ENCODE data around the gene DTWD1. TPM values are rescaled to one million over a fixed set of nuclear protein-coding genes. Genes with fewer than 3 reads are reported as not detected.

Gene DTWD1
- total and polyA plus RNA-seq, 2 donors (not counting 3 experiments of a cell fraction or from before 2014, with no cell fraction given), result 4.6 to 20.1 TPM

GRCh38 chr15:49645941-49646340, 25.1 kb downstream of the DTWD1 start:
- no TSS peak for BruUV-seq (replicated peaks)

More at GRCh38 chr15:49645941-49646340, 25.1 kb downstream of the DTWD1 start:
- DNase-seq (ENCODE audit: low read depth, low spot score), result peak; percentile 24
- Histone ChIP-seq H3K9me3 (replicated peaks; ENCODE audit: control insufficient read depth, insufficient read depth, low read length) (no peaks in the 10 kb centered on the region), H3K36me3 (ENCODE audit: control insufficient read depth in 2 of 2, extremely low read depth in 1 of 2, insufficient read depth in 2 of 2, low read length in 2 of 2) (no peaks in the 10 kb centered on the region), H3K27me3 (ENCODE audit: control insufficient read depth in 2 of 2, insufficient read depth in 2 of 2, low read length in 2 of 2) (no peaks in the 10 kb centered on the region), H3K4me1 (ENCODE audit: control insufficient read depth, extremely low read depth, insufficient read depth, low read length) (no peaks in the 10 kb centered on the region), H3K4me3 (replicated peaks in 1 of 3; ENCODE audit: insufficient read depth in 1 of 3, low read depth in 1 of 3, low read length in 3 of 3) (no peak overlapping the region), H4K20me1 (replicated peaks; ENCODE audit: control insufficient read depth, extremely low read depth, insufficient read depth, low read length) (peaks cover 2% of the 10 kb centered on the region), H3K9ac (replicated peaks; ENCODE audit: extremely low read depth, insufficient read depth, low read length) (no peak overlapping the region), H3K4me2 (ENCODE audit: insufficient read depth, low read length) (no peak overlapping the region), H3K27ac (ENCODE audit: insufficient read depth, low read depth, low read length) (no peak overlapping the region), H3K79me2 (ENCODE audit: control insufficient read depth, insufficient read depth, low read length) (no peaks in the 10 kb centered on the region), H3K9me1 (replicated peaks; ENCODE audit: control insufficient read depth, extremely low read depth, insufficient read depth, low read length) (no peaks in the 10 kb centered on the region), H2AFZ (ENCODE audit: low read depth, low read length) (no peak overlapping the region)
- dilution Hi-C loops (cut with MboI; ENCODE audit: extremely low pct_ligation_motif_present, low sequenced_read_pairs) (no loop called here), intact Hi-C loops (cut with micrococcal nuclease) (no loop called here)
- CTCF ChIA-PET, result no interaction called here
- FAIRE-seq, result no peak
- POLR2A ChIA-PET, result no interaction called here
- TF ChIP-seq GATA2 (IDR thresholded peaks at IDR 0.05; ENCODE audit: insufficient read depth, insufficient read length, low read depth, low read length) (no peak), MYC (IDR thresholded peaks at IDR 0.05; ENCODE audit: low read depth, low read length) (no peak), POLR2AphosphoS5 (IDR thresholded peaks at IDR 0.05; ENCODE audit: insufficient read depth, low read depth, low read length) (no peak), JUN (IDR thresholded peaks at IDR 0.05; ENCODE audit: borderline replicate concordance, insufficient read depth, insufficient read length, low read depth) (no peak), CTCF (IDR thresholded peaks at IDR 0.05; ENCODE audit: extremely low read depth in 1 of 2, insufficient read depth in 1 of 2, low read depth in 1 of 2, low read length in 2 of 2) (no peak), FOS (IDR thresholded peaks at IDR 0.05; ENCODE audit: borderline replicate concordance, insufficient read depth, low read length) (no peak)
- TF ChIP-seq, protein P1, sequence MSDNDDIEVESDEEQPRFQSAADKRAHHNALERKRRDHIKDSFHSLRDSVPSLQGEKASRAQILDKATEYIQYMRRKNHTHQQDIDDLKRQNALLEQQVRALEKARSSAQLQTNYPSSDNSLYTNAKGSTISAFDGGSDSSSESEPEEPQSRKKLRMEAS (IDR thresholded peaks at IDR 0.05; ENCODE audit: insufficient read depth, insufficient read length), result no peak

Measured in endothelial cell of umbilical vein (primary cell).